NCI-H187 (cell line): Measurements from ENCODE around the gene KDM2B.

Experiments used
- DNase-seq, 2 experiments: peaks; one replicate each; lab custom pipeline; 2025; lab: John Stamatoyannopoulos, UW

The KDM2B gene

DNA sequence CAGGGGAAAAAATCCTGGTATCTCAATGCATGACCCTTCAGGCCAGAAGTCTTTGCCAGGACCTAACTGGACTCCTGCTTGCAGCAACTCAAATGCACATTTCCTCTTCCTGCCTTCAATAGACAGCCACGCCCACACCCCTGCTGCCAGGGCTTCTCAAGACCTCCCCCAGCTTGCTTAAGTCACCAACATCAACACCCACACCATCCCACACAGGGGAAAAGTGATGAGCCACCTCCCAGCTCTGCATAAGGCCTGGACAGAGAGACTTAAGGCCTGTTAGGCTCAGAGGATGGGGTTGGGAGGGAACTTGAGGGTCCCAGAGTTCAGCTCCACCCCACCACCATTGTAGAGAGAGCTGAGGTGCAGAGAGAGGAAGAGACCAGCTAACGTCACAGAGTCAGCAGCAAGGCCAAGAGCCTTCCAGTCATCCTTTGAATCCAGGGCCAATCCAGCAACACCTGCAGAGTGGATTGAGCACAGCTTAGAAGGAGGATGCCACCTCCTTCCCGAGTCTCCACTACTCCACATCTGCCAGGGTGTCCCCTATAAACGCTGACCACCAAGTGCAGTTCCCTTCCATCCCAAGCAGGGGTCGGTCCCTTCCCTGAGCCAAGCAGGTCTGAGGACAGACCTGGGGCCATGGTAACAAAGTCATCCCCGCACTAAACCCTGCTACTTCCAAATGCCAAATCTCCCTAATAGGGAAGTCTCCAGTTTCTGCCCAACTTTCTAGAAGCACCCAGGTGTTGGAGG lies 50.0 kb downstream of the KDM2B start:
- no peak for DNase-seq

- no peak for DNase-seq
Measured at GRCh38 chr12:121529184-121529583, 51.6 kb downstream of the KDM2B start.

DNA sequence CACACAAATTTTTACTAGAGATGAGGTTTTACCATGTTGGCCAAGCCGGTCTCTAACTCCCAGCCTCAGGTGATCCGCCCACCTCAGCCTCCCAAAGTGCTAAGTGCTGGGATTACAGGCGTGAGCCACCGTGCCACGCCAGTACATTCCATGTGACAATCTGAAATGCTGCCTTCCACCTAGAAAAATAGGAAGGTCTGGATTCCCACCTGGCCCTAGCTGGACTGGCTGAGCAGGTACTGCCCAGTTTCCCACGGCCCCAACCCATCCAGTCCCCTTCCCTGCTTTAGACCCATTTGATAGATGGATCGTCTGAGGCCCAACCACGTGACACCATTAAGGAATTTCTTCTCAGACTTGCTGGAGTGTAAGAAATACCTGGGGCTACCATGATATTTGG lies 55.4 kb downstream of the KDM2B start:
- DNase-seq, result no peak

GRCh38 chr12:121524196-121524916 lies 56.5 kb downstream of the KDM2B start:
- peak; percentile 87 to 95 for DNase-seq

DNA sequence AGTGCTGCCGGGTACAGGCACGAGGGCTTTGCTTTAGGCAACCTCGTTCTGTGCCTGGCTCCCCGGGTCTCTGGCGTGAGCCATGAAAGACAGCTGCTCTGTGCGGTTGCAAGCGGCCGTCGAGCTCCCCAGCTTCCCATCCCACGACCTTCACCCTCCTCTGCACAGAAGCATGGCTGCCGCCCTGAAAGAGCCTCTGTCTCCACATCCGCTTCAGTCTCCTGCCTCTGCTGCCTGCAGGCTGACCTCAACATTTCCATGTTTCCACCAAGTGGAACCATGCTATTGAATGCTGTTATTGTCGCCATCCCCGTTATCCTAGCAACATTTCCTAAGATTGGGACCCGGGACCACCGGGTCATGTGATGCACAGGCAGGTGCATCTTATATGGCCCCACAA lies 57.1 kb downstream of the KDM2B start:
- no peak for DNase-seq

- DNase-seq, result no peak
Measured at GRCh38 chr12:121522971-121523370, 57.9 kb downstream of the KDM2B start.

- DNase-seq, result no peak
Measured at GRCh38 chr12:121520586-121521086, 60.2 kb downstream of the KDM2B start.

GRCh38 chr12:121520119-121520518 lies 60.7 kb downstream of the KDM2B start:
- no peak for DNase-seq

GRCh38 chr12:121519227-121519626 lies 61.6 kb downstream of the KDM2B start:
- DNase-seq, result no peak

DNA sequence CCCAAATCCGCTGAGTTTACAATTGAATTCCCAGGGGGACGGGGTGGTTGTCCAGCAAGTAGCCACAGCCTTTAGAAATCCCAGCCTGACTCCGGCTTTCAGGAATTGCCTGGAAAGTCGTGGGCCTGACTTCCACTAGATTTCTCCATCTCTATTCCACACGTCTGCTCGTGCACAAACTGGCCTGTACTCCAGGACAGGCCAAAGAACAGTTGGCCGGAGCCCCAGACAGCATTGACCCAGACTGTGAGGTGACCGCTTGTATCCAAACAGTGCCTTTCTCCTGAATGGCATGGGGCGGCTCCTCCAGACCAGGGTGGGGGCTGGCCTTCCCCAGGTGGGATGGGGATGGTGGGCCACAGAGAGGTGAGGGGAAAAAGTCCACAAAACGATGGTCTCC lies 62.2 kb downstream of the KDM2B start:
- no peak for DNase-seq

- no peak for DNase-seq
Measured at GRCh38 chr12:121516437-121517011, 64.3 kb downstream of the KDM2B start.

- DNase-seq, result no peak
Measured at GRCh38 chr12:121515615-121516014, 65.2 kb downstream of the KDM2B start.

GRCh38 chr12:121514184-121514742 lies 66.6 kb downstream of the KDM2B start:
- no peak for DNase-seq

DNA sequence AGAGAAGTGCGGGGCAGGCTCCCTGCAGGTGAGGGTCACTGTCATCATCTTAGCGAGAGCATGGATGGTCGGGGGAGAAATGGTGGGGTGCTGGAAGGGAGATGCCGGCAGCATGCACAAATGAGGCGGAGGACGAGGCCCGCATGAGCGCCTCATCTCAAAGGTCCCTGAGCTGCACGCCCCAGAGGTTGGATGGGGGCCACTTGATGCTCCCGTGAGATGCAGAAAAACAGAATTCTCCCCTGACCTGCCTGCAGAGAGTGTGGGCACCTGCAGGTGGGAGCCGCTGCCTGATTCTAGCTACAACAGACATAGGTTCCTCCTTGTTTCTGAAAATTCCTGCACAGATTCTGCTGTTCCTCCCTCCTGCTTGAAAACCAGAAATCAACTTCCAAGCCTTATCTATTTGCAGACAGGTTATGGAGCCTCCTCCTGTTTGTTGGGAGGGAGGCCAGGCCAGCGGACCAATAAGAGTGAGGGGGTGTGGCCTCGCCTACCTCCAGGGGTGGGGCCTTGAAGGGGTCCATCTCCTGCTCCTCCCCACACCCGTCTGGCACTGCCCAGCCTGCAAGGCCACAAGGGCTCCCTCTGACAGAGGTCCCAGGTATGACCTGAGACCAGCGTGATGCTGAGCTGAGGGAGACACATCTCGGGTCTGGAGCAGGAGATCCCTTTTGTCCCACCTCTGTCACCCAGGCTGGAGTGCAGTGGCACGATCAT lies 67.2 kb downstream of the KDM2B start:
- no peak for DNase-seq

DNA sequence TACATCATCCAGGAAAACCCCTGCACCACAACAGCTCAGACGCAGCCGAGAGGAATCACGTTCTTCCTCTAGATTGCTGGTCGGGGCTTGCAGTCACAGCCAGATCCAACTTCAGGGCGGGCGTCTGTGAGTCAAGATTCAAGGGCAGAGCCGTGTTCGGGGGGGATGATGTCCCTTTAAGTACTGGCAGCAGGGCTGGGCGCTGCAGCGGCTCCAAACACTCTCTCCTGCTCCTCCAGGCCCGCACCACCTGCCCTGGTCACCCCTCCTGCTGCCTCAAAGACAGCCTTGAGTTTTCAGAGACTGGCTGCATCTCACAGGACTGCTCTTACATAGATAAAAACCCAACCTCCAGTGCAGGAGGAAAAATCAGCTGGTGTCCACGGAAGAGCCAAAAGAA lies 68.3 kb downstream of the KDM2B start:
- DNase-seq, result no peak

DNA sequence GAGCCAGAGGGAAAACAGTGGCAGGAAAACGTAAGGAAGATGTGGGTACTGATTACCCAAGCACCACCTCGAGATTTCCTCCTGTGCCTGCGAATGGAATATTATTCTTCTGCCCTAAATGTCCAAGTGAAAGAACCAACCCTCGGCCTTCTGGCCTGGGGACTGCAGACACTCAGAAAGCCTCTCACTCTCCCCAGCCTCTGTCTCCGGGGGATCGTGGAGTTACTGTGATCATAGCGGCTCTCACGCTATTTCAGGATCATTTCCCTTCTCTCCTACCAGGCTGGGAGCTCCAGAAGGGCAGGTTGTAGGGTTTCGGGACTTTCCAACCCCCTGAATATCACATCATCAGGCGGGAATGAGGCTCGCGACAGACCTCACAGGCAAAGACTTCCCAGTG lies 68.9 kb downstream of the KDM2B start:
- DNase-seq, result no peak

- no peak for DNase-seq
Measured at GRCh38 chr12:121509339-121509738, 71.5 kb downstream of the KDM2B start.

DNA sequence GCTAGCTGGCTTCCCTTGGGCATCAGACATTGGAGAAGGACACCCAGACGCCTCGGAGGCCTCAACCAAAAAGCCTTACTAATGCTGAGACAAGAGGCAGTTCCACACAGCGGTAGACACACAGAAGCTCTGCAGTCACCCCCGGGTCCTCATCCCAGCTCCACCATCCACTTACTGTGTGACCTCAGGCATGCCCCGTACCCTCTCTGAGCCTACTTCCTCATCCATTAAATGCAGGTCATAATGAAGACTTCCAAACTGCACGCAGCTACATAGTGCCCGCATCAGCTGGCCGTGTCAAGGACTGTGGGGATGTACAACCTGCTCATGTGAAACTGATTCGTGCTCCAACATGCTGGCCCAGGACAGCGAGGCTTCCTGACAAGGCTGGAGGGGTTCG lies 72.3 kb downstream of the KDM2B start:
- no peak for DNase-seq

GRCh38 chr12:121507984-121508383 lies 72.8 kb downstream of the KDM2B start:
- no peak for DNase-seq

- DNase-seq, result no peak
Measured at GRCh38 chr12:121507245-121507644, 73.6 kb downstream of the KDM2B start.

- DNase-seq, result no peak
Measured at GRCh38 chr12:121505513-121505912, 75.3 kb downstream of the KDM2B start.

DNA sequence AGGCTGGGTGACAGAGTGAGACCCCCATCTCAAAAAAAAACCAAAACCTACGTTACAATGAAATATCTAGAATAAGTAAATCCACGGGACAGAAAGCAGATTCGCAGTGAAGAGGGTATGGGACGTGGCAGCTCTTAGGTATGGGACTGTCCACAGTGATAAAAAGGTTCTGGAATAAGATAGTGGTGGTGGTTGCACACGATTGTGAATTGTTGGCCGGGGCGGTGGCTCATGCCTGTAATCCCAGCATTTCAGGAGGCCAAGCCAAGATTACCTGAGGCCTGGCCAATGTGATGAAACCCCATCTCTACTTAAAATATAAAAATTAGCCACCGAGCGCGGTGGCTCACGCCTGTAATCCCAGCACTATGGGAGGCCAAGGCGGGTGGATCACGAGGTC lies 76.3 kb downstream of the KDM2B start:
- no peak for DNase-seq
